Thoracic aorta endothelial cell (primary cell): ENCODE measurements around the gene C1QTNF8. TPM values are rescaled to one million over a fixed set of nuclear protein-coding genes. Genes with fewer than 3 reads are reported as not detected.

Source experiments
- total RNA-seq: library from RNA; depleted of rRNA; stranded (reverse); fragments of >200 nt; gene quantifications from 2 replicates; pipeline ENCODE4 v1.2.3, GENCODE V29; 2012

Gene C1QTNF8, protein sequence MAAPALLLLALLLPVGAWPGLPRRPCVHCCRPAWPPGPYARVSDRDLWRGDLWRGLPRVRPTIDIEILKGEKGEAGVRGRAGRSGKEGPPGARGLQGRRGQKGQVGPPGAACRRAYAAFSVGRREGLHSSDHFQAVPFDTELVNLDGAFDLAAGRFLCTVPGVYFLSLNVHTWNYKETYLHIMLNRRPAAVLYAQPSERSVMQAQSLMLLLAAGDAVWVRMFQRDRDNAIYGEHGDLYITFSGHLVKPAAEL
- total RNA-seq, result not detected in 2 replicates

DNA sequence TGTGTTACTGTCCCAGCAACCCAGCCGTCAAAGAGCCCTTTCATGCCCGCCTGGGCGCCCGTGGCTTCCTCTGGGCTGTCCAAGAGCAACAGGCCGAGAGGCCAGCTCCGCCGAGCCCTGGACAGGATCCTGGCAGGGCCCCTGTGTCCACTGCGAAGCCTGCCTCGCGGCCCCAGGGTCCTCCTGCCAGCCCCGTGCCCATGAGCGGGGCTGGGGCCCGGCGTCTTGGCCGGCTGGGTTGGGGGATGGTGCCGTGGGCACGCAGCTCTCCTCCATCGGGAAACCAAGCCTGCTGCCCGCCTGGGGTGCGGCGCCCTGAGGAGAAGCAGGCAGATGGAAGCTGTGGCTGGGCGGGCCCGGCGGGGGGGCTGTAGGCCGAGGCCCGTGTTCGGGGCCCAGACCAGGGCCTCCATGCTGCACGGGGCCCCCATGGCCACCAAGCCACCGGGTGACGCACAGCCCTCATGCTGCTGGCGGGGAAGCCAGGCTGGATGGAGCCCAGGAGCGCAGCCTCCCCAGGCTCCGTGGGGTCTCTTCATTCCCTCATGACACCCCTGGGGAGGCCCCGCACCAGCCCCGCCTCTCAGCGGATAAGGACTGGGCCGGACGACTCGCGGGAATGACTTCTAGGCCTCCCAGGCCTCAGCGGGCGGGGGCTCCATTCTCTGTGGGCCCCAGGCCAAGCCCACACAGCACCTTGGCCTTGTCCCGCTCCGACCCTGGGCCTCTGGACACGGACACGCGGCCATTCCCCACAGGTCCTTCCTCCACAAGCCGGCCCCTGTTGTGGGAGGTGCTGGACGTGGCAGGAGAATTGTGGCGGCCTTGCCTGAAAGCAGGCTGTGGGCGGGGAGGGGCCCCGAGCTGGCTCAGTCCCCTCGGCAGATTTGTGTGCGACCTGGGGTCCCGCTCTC, at the start of gene C1QTNF8:
C1QTNF8 (minus strand) TSS at position 76 of the 914 bp plus-strand sequence. CDS start 1,322 bp downstream, outside the sequence.

DNA sequence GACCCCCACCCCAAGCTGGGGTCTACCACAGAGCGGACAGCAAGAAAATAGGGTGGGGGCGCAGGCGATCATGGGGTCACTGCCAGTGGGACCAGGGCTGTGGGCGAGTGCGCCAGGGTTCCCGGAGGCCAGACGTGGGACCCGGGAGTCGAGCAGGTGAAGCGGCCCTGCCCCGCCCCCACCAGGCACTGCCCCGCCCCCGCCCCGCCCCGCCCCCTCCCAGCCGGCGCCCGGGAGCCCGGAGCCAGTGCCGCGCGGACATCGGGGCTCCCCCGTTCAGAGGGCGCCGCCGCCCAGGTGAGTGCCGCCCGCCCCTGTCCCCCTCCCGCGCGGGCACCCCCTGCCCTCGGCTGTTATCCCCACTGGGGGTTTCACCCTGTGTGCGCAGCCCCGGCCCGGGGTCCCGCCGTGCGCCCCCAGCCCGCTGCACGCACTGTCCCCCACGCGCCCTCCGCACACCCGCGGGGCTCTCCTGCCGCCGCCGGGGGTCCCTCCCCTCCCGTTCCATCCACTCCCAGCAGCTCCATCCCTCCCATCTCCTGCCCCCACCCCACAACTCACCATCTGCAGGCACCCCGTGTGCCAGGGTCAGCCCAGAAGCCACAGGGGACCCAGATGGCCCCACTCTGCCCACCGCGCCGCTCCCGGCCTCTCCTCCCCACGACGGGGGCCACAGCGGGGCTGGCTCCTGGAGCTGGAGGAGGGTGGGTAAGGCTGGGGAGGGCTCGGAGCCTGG, 23.4 kb downstream of the C1QTNF8 start, which contains the start of gene SSTR5:
SSTR5 (plus strand) TSS at position 222 of the 736 bp plus-strand sequence. CDS start 6,122 bp downstream, outside the sequence.

Other genes starting within 250 kb of the C1QTNF8 start
- 7.7 and 13.4 TPM in 2 replicates for gene LMF1, start 125.3 kb downstream of the C1QTNF8 start, total RNA-seq
- 0.29 and 0.40 TPM in 2 replicates for gene SOX8, start 114.5 kb downstream of the C1QTNF8 start, total RNA-seq
- not detected in 2 replicates for gene SSTR5, start 23.5 kb downstream of the C1QTNF8 start, total RNA-seq
- gene CACNA1H, start 56.9 kb upstream of the C1QTNF8 start, total RNA-seq, result under 0.01 TPM in 1 of 2 replicates, not detected in the other
- gene TPSG1, start 129.0 kb upstream of the C1QTNF8 start, total RNA-seq, result not detected in 2 replicates
- not detected in 2 replicates for gene TPSB2, start 133.9 kb upstream of the C1QTNF8 start, total RNA-seq
- gene TPSAB1, start 144.5 kb upstream of the C1QTNF8 start, total RNA-seq, result not detected in 2 replicates
- not detected in 2 replicates for gene TPSD1, start 159.8 kb upstream of the C1QTNF8 start, total RNA-seq
- 82.0 and 102 TPM in 2 replicates for gene UBE2I, start 213.4 kb upstream of the C1QTNF8 start, total RNA-seq
- 0.29 and 0.53 TPM in 2 replicates for gene BAIAP3, start 237.4 kb upstream of the C1QTNF8 start, total RNA-seq